HepG2 (cell line): ENCODE results near the gene CDC42SE1. TPM values are rescaled to one million over a fixed set of nuclear protein-coding genes. Genes with fewer than 3 reads are reported as not detected.

Source experiments
- ATAC-seq: fragments of 200-7000 bp; cut with Tn5 transposase; 3 replicates; pipeline ENCODE4 v1.9.1; 2020; ENCODE audit warnings: mild to moderate bottlenecking, moderate library complexity
- BruUV-seq: library from RNA; stranded (reverse); fragments of 400-500 nt; replicated peaks from 2 replicates; lab custom pipeline; 2021; lab: Mats Ljungman, UMichigan
- CTCF ChIA-PET: fragments of 300-600 bp; formaldehyde crosslinking; extraction: SDS; loops from one replicate; lab custom pipeline; 2021; ENCODE audit warnings: low total read pairs, inconsistent platforms, low intra/inter-chr PET ratio; lab: Yijun Ruan, JAX
- POLR2A ChIA-PET: fragments of 350-600 bp; sonication (Branson Sonifier 250); formaldehyde crosslinking; loops from one replicate; lab custom pipeline; 2020; ENCODE audit warnings: antibody characterized with exemption, inconsistent platforms; lab: Yijun Ruan, JAX
- DNase-seq: peaks from one replicate; pipeline ENCODE4 v3.0.0-alpha.2; 2015; ENCODE audit warnings: low spot score
- FAIRE-seq: peaks from 3 replicates; lab custom pipeline; 2011; peaks lifted over from hg19 to GRCh38; lab: Jason Lieb, UNC
- H2AFZ ChIP-seq: one replicate; pipeline ENCODE4 v1.6.1; 2011; ENCODE audit warnings: low read length, inconsistent platforms
- H3K27ac ChIP-seq: fragments of 300-600 bp; 3 replicates; pipeline ENCODE4 v1.8.0; 2011; ENCODE audit warnings: mixed run types, mild to moderate bottlenecking, mixed read lengths, low read length, inconsistent platforms; ENCODE audit not compliant: insufficient read depth; ENCODE audit errors: extremely low read length
- H3K27me3 ChIP-seq, 2 experiments: fragments of 200-600 bp in 1 of 2; 2 replicates in 1 of 2; 3 replicates in 1 of 2; pipeline versions ENCODE4 v1.6.0 to v1.8.0; 2011; ENCODE audit warnings: low read length in 2 of 2, mild to moderate bottlenecking in 2 of 2, moderate library complexity in 2 of 2, inconsistent platforms in 1 of 2; ENCODE audit not compliant: insufficient read depth in 2 of 2, control insufficient read depth in 1 of 2
- H3K36me3 ChIP-seq, 2 experiments: fragments of 200-600 bp in 1 of 2; replicated peaks in 1 of 2; 2 replicates in 1 of 2; 3 replicates in 1 of 2; pipeline versions ENCODE4 v1.5.1 to v1.8.0; 2011; ENCODE audit warnings: low read length in 2 of 2, inconsistent platforms in 1 of 2; ENCODE audit not compliant: insufficient read depth in 2 of 2, control insufficient read depth in 1 of 2
- H3K4me1 ChIP-seq: 2 replicates; pipeline ENCODE4 v1.5.1; 2012; ENCODE audit warnings: low read length, inconsistent platforms; ENCODE audit not compliant: insufficient read depth
- H3K4me2 ChIP-seq: 2 replicates; pipeline ENCODE4 v1.6.0; 2011; ENCODE audit warnings: low read depth, low read length, inconsistent platforms
- H3K4me3 ChIP-seq, 3 experiments: fragments of 200-600 bp in 1 of 3; sonication (generic), shearing (Covaris generic) in 1 of 3; replicated peaks in 1 of 3; 2 replicates each; pipeline ENCODE4 v1.5.1; 2011 to 2016; ENCODE audit warnings: low read length in 3 of 3, inconsistent platforms in 2 of 3, low read depth in 2 of 3, mild to moderate bottlenecking in 2 of 3, control low read depth in 1 of 3, mixed read lengths in 1 of 3; ENCODE audit not compliant: insufficient read depth in 1 of 3
- H3K79me2 ChIP-seq: one replicate; pipeline ENCODE4 v1.6.1; 2011; ENCODE audit warnings: low read length, inconsistent platforms; ENCODE audit not compliant: insufficient read depth
- H3K9ac ChIP-seq: 2 replicates; pipeline ENCODE4 v1.6.0; 2011; ENCODE audit warnings: mild to moderate bottlenecking, low read depth, low read length, inconsistent platforms; ENCODE audit not compliant: insufficient read depth
- H3K9me3 ChIP-seq: 2 replicates; pipeline ENCODE4 v1.5.1; 2012; ENCODE audit warnings: mild to moderate bottlenecking, low read length
- H4K20me1 ChIP-seq: 2 replicates; pipeline ENCODE4 v1.6.0; 2011; ENCODE audit warnings: inconsistent platforms, mild to moderate bottlenecking, low read length, moderate library complexity; ENCODE audit not compliant: insufficient read depth
- ARID2 ChIP-seq: sonication (generic); formaldehyde crosslinking; IDR thresholded peaks from 2 replicates; pipeline ENCODE4 v1.8.1; 2022; ENCODE audit warnings: mild to moderate bottlenecking, missing genetic modification reagents, borderline replicate concordance
- HHEX ChIP-seq: IDR thresholded peaks from 2 replicates; pipeline ENCODE4 v1.6.1; 2016; ENCODE audit warnings: control low read depth
- JUNB ChIP-seq: sonication (generic); formaldehyde crosslinking; IDR thresholded peaks from 2 replicates; pipeline ENCODE4 v1.8.0; 2022; ENCODE audit warnings: missing genetic modification reagents, mild to moderate bottlenecking, borderline replicate concordance
- MBD4 ChIP-seq: IDR thresholded peaks from 2 replicates; pipeline ENCODE4 v1.6.1; 2012; ENCODE audit warnings: low read length, inconsistent platforms, borderline replicate concordance
- MED8 ChIP-seq: sonication (generic); formaldehyde crosslinking; IDR thresholded peaks from 2 replicates; pipeline ENCODE4 v1.8.1; 2023; ENCODE audit warnings: mild to moderate bottlenecking, missing genetic modification reagents; ENCODE audit not compliant: insufficient replicate concordance
- MIER3 ChIP-seq: IDR thresholded peaks from 2 replicates; pipeline ENCODE4 v1.6.1; 2016; ENCODE audit warnings: missing compliant biosample characterization, borderline replicate concordance
- NCOA5 ChIP-seq: sonication (generic); formaldehyde crosslinking; IDR thresholded peaks from 2 replicates; pipeline ENCODE4 v1.4.0; 2020; ENCODE audit warnings: missing genetic modification reagents
- RNF2 ChIP-seq: fragments of 450-650 bp; conservative IDR thresholded peaks from 2 replicates; pipeline ENCODE4 v1.6.1; 2016; ENCODE audit warnings: low read depth
- TBX3 ChIP-seq: fragments of 450-650 bp; IDR thresholded peaks from 2 replicates; pipeline ENCODE4 v1.6.1; 2017; ENCODE audit warnings: antibody characterized with exemption, mild to moderate bottlenecking, inconsistent platforms, borderline replicate concordance
- ZBTB42 ChIP-seq: sonication (generic); formaldehyde crosslinking; IDR thresholded peaks from 2 replicates; pipeline ENCODE4 v1.5.0; 2020; ENCODE audit warnings: mild to moderate bottlenecking, missing genetic modification reagents
- ZMYM2 ChIP-seq: sonication (generic); formaldehyde crosslinking; IDR thresholded peaks from 2 replicates; pipeline ENCODE4 v1.8.0; 2022; ENCODE audit warnings: mild to moderate bottlenecking, missing genetic modification reagents
- ZNF207 ChIP-seq: fragments of 450-650 bp; IDR thresholded peaks from 2 replicates; pipeline ENCODE4 v1.6.1; 2016; ENCODE audit warnings: antibody characterized with exemption, borderline replicate concordance
- ZNF44 ChIP-seq: sonication (generic); formaldehyde crosslinking; IDR thresholded peaks from 2 replicates; pipeline ENCODE4 v1.5.1; 2020; ENCODE audit warnings: mild to moderate bottlenecking, missing genetic modification reagents
- ZNF441 ChIP-seq: sonication (generic); formaldehyde crosslinking; IDR thresholded peaks from 2 replicates; pipeline ENCODE4 v1.7.0; 2021; ENCODE audit warnings: missing genetic modification reagents, borderline replicate concordance
- ZNF460 ChIP-seq: sonication (generic); formaldehyde crosslinking; IDR thresholded peaks from 2 replicates; pipeline ENCODE4 v1.5.1; 2020; ENCODE audit warnings: missing genetic modification reagents, mild to moderate bottlenecking, borderline replicate concordance
- ZNF644 ChIP-seq: IDR thresholded peaks from 2 replicates; pipeline ENCODE4 v1.6.1; 2016; ENCODE audit warnings: low read depth
- ZNF773 ChIP-seq: sonication (generic); formaldehyde crosslinking; IDR thresholded peaks from 2 replicates; pipeline ENCODE4 v1.4.0; 2020; ENCODE audit warnings: missing genetic modification reagents, borderline replicate concordance
- ZSCAN12 ChIP-seq: sonication (generic); formaldehyde crosslinking; IDR thresholded peaks from 2 replicates; pipeline ENCODE4 v1.9.0; 2021; ENCODE audit warnings: mild to moderate bottlenecking, missing genetic modification reagents
- WGBS: methylation state at CpG from one replicate; pipeline ENCODE4 v1.1.6; 2017; ENCODE audit warnings: low lambda C conversion rate; 5-methylcytosine and 5-hydroxymethylcytosine counted together
- in situ Hi-C: cut with HindIII; loops from 2 replicates; pipeline ENCODE4 v1.10.0; 2017; ENCODE audit warnings: low pct_unique_long_range_greater_than_20kb; ENCODE audit not compliant: extremely low pct_ligation_motif_present
- intact Hi-C: fragments of 100-400 bp; cut with micrococcal nuclease; formaldehyde crosslinking; loops from one replicate; pipeline ENCODE4 v1.10.0; 2022; ENCODE audit not compliant: unreplicated experiment
- polyA plus RNA-seq, 8 experiments: library from polyadenylated mRNA; depleted of rRNA in 3 of 8; stranded (reverse) in 7 of 8; unstranded in 1 of 8; fragments of >200 nt; fragmentation: Illumina TruSeq in 4 of 8; extraction: Trizol in 4 of 8; gene quantifications; 2 replicates each; pipeline versions ENCODE4 v1.2.1 to v1.2.3, GENCODE V29; 2011 to 2016; ENCODE audit warnings: low read depth in 4 of 8, missing spikeins in 1 of 8, mixed read lengths in 1 of 8; ENCODE audit not compliant: insufficient read depth in 1 of 8
- total RNA-seq, 5 experiments: library from RNA; depleted of rRNA; stranded (reverse); fragments of >200 nt; fragmentation: Illumina TruSeq; extraction: Trizol; gene quantifications; 2 replicates each; pipeline ENCODE4 v1.2.3, GENCODE V29; 2016; ENCODE audit warnings: low read depth in 1 of 5
- TF ChIP-seq, protein P1 (sequence below): sonication (generic); formaldehyde crosslinking; conservative IDR thresholded peaks from 2 replicates; pipeline ENCODE4 v1.8.0; 2022; ENCODE audit warnings: mild to moderate bottlenecking, moderate library complexity, missing genetic modification reagents
- TF ChIP-seq, protein P2 (sequence below): IDR thresholded peaks from 2 replicates; pipeline ENCODE4 v1.6.1; 2016
- TF ChIP-seq, protein P3 (sequence below): sonication (generic); formaldehyde crosslinking; IDR thresholded peaks from 2 replicates; pipeline ENCODE4 v1.8.1; 2023; ENCODE audit warnings: mild to moderate bottlenecking, inconsistent platforms, moderate library complexity, missing genetic modification reagents, borderline replicate concordance

The CDC42SE1 gene
- total and polyA plus RNA-seq, 2 of the 13 experiments (the other 11 are each of a cell fraction or from before 2014, with no cell fraction given), result 17.6 to 17.9 TPM

DNA sequence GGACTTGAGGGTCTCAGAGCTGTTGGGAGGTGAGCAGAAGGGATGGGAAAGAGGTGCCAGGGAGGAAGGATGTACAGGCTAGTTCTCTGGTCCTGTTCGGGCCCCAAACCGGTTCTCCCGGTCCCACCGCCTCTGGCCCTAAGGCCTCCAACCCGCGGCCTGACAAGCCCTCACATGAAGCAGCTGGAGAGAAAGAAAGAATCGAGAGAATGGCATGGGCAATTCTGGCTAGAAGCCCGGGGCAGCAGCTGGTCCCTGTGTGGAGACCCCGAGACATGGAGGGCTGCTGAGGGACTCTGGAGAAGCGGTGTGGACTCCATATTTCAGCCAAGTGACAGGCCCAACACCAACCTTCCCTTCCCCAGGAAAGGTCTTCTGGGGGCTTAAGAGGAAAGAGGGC lies 730 bp downstream of the CDC42SE1 start (continued):
- TF ChIP-seq MED8 (CRISPR knock-in tag), result no peak
- TF ChIP-seq ZNF644 (CRISPR knock-in tag), result no peak

DNA sequence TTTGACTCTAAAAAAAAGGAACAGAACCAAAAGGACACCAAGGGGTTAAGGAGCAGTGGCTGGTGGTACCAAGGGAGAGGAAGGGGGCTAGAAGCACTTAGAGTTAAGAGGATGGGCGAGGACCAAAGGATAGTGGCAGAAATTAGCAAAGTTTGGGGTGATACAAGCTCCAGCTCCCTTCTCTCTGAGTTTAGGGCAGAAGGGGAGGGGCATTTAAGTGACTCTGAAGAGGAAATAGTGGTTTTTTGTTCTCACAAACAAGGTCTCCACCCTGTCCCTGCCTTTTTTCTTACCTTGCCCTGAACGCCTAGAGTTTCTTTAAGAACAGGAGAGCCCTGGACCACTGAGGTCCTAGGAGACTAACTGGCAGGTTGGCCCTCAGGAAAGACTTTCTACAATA lies 3.3 kb downstream of the CDC42SE1 start:
- Histone ChIP-seq H3K9ac (no peak overlapping the region), H3K4me1 (peaks cover 56% of the 10 kb centered on the region), H3K4me2 (no peak overlapping the region), H4K20me1 (no peaks in the 10 kb centered on the region), H3K36me3 (peaks cover 13 to 34% of the 10 kb centered on the region in 2 experiments), H3K9me3 (no peaks in the 10 kb centered on the region), H2AFZ (no peak overlapping the region), H3K79me2 (peaks cover 19% of the 10 kb centered on the region), H3K4me3 (no peak overlapping the region), H3K27ac (no peak overlapping the region), H3K27me3 (0 out of 5 replicates have a peak, but pooled peaks cover 0 to 3% of the 10 kb centered on the region in 2 experiments)
- TF ChIP-seq NCOA5 (CRISPR knock-in tag) (no peak), HHEX (CRISPR knock-in tag) (no peak), ZBTB42 (CRISPR knock-in tag) (no peak), MBD4 (no peak), ZNF44 (CRISPR knock-in tag) (no peak), ZMYM2 (CRISPR knock-in tag) (no peak), ZNF773 (CRISPR knock-in tag) (no peak), ZNF441 (CRISPR knock-in tag) (no peak), MIER3 (no peak), TBX3 (no peak), JUNB (CRISPR knock-in tag) (no peak), ZNF460 (CRISPR knock-in tag) (no peak), ZNF207 (no peak), ARID2 (CRISPR knock-in tag) (no peak), ZSCAN12 (CRISPR knock-in tag) (no peak), RNF2 (no peak)
- TF ChIP-seq, protein P1, sequence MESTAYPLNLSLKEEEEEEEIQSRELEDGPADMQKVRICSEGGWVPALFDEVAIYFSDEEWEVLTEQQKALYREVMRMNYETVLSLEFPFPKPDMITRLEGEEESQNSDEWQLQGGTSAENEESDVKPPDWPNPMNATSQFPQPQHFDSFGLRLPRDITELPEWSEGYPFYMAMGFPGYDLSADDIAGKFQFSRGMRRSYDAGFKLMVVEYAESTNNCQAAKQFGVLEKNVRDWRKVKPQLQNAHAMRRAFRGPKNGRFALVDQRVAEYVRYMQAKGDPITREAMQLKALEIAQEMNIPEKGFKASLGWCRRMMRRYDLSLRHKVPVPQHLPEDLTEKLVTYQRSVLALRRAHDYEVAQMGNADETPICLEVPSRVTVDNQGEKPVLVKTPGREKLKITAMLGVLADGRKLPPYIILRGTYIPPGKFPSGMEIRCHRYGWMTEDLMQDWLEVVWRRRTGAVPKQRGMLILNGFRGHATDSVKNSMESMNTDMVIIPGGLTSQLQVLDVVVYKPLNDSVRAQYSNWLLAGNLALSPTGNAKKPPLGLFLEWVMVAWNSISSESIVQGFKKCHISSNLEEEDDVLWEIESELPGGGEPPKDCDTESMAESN, result no peak
- TF ChIP-seq, protein P2, sequence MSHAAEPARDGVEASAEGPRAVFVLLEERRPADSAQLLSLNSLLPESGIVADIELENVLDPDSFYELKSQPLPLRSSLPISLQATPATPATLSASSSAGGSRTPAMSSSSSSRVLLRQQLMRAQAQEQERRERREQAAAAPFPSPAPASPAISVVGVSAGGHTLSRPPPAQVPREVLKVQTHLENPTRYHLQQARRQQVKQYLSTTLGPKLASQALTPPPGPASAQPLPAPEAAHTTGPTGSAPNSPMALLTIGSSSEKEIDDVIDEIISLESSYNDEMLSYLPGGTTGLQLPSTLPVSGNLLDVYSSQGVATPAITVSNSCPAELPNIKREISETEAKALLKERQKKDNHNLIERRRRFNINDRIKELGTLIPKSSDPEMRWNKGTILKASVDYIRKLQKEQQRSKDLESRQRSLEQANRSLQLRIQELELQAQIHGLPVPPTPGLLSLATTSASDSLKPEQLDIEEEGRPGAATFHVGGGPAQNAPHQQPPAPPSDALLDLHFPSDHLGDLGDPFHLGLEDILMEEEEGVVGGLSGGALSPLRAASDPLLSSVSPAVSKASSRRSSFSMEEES (CRISPR knock-in tag), result no peak
- TF ChIP-seq, protein P3, sequence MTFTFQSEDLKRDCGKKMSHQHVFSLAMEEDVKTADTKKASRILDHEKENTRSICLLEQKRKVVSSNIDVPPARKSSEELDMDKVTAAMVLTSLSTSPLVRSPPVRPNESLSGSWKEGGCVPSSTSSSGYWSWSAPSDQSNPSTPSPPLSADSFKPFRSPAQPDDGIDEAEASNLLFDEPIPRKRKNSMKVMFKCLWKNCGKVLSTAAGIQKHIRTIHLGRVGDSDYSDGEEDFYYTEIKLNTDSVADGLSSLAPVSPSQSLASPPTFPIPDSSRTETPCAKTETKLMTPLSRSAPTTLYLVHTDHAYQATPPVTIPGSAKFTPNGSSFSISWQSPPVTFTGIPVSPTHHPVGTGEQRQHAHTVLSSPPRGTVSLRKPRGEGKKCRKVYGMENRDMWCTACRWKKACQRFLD, result no peak
- ChIA-PET POLR2A (no interaction called here), CTCF (no interaction called here)
- WGBS, result 73% methylated on average over 2 of the region's 2 CpGs
- no TSS peak for BruUV-seq
- no peak for FAIRE-seq
- ATAC-seq, result no peak
- intact Hi-C loops (no loop called here), in situ Hi-C loops (no loop called here)
- DNase-seq, result no peak
